GM18519 (cell line): ENCODE results near the gene H19.

Experiments used
- ATAC-seq: cut with Tn5 transposase; IDR thresholded peaks from one replicate; pipeline ENCODE4 v1.9.1; 2021; ENCODE audit warnings: mild to moderate bottlenecking, moderate library complexity; ENCODE audit not compliant: unreplicated experiment, low FRiP score

The H19 gene

DNA sequence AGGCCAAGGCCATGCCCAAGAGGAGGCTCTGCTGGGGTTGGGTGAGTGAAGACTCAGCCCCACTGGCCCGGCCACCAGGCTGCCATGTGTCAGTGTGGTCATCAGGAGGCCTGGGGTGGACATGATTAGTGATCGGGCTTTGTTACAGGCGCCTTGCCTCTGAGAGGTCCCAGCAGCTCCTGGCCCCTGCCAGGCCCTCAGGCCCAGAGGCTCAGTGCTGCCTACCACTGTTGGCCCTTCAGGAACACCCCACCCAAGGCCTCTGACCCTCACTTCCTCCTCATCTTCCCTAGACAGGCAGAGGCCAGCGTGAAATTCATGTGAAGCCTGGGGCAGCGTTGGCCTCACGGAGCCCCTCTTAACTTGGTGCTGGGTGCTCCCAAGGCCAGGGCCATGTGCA is 48.3 kb downstream of the H19 start:
- ATAC-seq: no peak

GRCh38 chr11:1948389-1948788 is 49.3 kb downstream of the H19 start:
- no peak for ATAC-seq

DNA sequence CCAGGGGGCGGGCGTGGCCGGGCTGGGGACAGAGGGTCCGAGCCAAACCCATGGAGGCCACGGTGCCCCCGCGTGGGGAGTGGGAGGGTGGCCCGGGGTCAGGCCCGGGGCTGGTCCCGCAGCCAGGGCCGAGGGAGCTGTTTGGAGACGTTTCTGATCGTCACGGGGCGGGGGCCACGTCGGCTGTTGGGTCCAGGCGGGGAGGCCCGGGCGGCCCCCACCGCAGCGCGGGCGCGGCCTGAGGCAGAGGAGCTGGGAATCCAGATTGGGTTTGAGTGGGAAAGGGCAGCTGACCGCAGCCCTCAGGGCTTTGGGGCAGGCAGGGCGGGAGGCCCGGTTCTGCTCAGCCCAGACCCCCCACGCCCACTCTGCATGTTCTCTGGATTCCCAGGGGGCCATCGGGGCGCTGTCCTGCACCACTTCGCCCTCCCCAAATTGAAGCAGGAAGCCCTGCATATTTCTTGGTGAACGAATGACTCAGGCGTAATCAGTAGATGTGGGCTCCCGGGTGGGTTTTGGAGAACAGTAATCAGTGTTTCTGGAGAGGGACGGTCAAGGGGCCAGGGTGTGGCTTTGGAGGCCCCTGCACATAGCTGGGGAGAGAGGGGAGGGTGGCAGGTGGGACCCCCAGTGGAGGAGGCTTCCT is 49.9 kb downstream of the H19 start:
- no peak for ATAC-seq

GRCh38 chr11:1946812-1947484 is 50.7 kb downstream of the H19 start, which contains the start of gene MRPL23:
Gene MRPL23 (plus strand): TSS chr11:1947332. CDS start chr11:1947363, 31 bp downstream.
- no peak for ATAC-seq
